Midbrain (tissue), 1 donor: Measurements from ENCODE around the gene HBP1.
"Not testable (repeated sequence)": the region's sequence is repeated elsewhere in the genome, so short reads cannot be mapped to it uniquely, and the experiment has no call there.

Experiments
- DNase-seq: peaks from one replicate; lab custom pipeline; 2025; lab: John Stamatoyannopoulos, UW

Gene HBP1

DNA sequence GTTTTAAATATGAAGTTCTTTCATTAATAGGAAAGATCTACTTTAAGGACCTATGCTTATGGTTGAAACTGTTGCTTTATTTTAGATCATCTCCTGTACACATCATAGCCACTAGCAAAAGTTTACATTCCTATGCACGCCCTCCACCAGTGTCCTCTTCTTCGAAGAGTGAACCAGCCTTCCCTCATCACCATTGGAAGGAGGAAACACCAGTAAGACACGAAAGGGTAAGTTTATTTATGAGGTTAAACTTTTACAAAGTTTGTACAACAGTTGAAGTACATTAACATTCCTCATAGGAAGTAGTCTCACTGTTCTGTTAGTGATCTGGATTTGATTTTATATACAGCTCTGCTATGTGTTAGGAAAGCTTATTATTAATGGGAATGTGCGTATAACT is 16.9 kb downstream of the HBP1 start:
- no peak for DNase-seq

DNA sequence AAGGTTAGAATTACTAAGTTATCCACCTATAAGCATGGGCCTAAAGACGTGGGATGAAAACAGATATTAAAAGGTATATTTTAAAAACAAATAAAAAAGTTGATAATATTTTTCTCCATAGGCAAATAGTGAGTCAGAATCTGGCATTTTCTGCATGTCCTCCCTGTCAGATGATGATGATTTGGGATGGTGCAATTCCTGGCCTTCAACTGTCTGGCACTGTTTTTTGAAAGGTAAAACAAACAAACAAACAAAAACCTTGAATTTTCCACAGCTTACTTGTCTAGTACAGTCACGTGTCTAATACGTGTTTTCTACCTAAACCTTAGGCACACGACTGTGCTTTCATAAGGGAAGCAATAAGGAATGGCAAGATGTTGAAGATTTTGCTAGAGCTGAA is 17.4 kb downstream of the HBP1 start:
- no peak for DNase-seq

DNA sequence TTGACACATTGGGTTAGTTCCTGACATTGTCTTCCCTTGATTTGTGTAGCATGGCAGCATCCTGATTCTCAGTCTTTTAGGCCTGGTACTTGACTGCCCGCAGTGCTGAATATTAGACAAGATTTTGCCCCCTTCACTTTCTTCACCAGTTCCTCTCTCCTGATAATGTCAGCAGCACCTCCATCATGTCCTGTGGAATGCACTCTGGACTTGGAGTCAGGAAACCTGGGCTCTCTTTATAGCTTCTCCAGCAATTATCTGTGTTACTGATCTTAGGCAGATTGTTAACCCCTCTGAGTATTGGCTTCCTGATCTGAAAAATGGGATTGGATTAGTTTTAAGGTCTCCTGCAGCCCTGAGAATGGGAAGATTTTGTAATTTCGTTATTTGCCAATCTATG is 19.0 kb downstream of the HBP1 start:
- no peak for DNase-seq

DNA sequence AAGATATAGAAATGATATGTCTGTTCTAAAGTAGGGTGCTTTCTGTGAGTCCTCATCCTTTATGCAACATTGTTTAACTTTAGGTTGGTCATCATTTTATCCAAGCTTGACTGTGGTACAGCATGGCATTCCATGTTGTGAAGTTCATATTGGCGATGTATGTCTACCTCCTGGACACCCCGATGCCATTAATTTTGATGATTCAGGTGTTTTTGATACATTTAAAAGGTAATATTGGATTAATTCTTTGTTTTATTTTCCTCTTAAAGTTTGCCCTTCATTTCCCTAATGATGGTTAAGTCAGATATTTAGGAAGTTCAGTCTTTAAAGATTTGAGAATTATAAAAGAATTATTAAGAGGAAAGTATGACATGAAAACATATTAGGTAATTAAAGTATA is 21.3 kb downstream of the HBP1 start:
- DNase-seq = no peak

DNA sequence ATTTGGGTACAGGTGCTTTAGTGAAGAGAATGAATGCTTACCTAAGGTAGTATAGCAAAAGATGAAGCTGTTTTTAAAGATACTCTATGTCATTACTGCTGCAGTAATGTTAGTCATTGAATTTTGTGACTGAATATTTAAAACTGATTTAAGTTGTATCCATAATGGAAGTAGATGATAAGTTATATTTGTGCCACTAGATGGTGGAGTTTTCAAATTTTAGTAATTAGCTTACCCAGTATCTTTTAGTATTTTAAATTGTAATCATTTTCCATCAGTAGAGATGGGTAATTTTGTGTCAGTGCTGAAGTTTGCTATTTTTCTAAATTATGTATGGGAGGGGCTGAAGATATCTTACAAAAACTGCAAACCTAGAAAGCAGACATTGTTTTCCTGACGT is 25.2 kb downstream of the HBP1 start:
- no peak for DNase-seq

DNA sequence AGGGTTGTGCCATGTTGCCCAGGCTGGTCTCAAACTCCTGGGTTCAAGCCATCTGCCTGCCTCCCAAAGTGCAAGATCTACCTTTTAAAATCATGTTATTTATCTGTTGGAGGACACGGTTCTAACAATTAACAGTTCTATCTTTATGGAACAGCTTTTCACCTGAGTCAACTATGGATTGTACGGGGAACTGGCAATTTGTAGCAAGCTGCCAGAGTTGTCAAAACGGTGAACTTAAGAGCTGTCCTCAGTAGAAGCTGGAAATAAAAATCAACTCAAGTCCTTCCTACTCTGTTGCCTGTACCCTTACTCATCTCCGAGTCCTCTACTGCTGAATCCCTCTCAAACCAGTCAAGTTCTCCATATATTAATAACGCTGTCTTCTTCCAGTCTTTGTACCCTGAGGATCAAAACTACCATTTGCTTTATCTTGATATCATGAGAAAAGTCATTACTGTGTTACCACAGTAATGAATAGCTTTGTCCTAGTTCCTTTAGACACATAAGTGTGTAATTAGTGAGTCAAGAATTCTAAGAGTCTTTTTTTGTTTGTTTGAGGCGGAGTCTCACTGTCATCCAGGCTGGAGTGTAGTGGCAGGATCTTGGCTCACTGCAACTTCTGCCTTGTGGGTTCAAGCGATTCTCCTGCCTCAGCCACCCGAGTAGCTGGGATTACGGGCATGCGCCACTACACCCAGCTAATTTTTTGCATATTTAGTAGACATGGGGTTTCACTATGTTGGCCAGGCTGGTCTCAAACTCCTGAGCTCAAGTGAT is 28.2 kb downstream of the HBP1 start:
- no peak for DNase-seq

DNA sequence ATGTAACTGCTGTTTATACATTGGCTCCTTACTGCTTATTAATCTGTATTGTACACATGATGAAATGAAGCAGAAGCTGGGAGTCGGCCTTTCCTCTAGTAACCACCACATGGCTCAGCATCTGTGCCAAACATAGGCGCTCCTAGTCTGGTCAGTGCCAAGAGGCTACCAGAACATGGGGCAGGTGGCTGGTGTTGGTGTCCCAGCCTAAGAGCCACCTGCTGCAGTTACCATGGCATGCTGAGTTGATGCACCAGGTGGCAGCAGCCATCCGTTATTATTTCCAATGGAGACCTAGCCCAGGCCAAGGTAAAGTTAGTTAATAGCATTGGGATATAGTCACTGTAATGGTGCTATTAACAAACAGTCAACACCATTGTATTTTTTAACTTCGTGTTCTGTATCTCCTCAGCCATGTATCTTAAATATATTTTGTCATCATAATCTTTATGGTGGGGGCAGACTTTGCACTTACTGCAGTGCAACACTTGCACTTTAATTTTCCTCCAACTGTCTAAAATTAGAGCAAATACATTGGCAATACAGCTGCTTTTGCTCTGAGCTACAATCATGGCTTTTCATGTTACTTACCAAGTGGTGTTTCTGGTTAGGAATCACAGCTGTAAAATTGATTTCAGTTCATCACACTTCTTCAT is 33.1 kb downstream of the HBP1 start:
- DNase-seq = peak; percentile 26

DNA sequence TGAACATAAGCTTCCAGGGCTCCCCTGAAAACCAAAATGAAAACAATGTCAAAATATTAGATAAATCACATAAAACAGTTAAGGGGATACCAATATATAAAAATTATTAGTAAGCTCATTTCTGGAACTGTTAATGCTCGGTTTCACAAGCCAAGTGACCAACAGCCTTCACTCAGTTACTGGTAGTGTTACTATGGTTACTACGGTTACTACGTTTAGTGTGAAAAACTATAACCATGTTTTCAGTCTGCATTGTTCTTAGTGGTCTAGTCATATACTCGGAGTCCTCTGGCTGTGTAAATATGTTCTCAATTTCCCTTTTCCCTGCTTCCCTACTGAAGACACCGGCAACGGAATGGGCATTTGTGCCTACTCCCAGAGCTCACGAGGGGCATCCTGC is 34.8 kb downstream of the HBP1 start:
- DNase-seq = no peak

DNA sequence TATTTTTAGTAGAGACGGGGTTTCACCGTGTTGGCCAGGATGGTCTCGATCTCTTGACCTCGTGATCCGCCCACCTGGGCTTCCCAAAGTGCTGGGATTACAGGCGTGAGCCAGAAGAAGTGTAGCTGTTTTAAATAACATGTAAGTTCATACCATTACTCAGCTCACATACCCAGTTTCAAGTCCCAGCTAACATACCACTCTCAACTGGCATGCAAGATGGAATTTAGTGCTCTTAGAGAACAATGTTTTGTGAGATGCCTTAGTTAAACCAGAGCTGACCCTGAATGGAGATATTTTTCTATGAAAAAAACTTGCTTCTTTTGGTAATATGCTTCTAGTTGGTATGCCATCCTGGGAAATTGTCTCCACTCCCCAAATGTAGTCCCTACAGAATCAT is 37.3 kb downstream of the HBP1 start:
- DNase-seq = no peak

DNA sequence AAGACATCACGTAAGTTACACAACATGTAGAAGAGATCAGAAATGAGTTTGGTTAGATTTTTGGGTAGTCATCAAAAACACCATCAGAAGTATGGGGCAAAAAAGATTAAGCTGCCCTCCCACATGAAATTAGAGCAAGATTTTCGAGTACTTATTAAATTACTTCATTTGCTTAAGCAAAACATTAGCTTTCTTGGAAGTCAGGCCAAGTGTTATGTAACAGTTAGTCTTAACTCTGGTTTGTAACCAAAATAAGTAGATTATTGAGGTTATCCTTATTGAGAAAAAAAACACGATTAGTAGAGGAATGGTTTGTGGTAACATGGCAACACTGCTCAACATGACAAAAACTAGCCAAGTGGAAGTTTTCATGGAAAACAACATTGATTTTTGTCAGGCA is 37.9 kb downstream of the HBP1 start:
- DNase-seq = no peak

DNA sequence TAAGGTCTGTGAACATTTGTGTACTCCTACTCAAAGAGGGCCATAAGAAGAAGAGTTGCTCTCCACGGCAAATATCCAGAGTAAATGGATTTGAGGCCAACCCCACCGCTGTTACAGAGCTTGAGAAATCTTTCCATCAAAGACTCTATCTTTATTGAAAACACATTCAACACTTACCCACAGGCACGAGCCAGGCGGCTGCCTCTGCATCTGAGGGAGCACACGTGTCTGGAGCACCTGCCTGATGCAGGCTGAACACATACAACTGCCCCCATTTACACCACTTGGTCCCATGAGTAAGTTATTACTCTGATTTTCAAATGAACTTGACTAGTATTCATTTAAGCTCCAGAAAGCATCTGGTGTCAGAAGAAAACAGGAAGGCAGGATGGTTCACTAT is 38.7 kb downstream of the HBP1 start:
- no peak for DNase-seq

DNA sequence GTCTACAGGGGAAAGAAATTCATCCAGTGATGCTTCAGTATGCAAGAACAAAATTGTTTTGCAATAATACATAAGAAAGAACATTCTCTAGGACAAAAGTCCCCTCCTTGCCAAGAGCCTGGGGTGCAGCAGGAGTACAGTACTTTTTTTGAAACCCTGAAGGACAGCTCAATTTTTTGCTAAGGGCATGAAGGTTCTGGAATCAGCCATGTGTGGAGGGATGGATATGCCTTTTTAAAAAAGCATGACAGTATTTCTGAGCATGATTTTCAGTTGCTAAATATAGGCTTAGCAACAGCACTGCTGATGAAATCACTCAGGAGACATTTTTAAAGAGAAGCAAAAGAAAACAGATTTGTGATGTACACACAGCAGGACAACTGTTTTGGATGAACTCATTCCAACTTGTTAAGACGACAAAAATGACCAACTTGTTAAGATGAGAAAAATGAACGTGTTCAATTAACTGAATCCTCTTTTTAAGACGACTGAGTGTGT is 39.3 kb downstream of the HBP1 start:
- no peak for DNase-seq

DNA sequence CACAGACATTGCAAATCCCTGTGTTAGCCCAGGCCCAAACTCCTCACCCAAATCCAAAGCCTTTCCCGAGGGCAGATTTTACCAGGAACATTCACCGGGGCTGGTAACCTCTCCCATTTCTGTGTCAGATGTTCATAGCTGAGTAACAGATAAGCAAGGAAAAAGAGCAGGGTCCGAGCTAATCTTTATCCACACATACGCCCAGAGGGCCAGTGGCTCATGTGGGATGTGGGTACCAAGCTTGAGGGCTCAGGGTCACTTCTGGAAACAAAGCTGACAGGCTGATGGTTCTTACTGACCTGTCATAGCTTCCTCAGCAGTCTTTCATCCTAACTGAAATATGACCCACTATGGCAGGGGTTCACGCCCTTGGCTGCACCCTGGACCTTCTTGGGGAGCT is 39.8 kb downstream of the HBP1 start:
- no peak for DNase-seq

DNA sequence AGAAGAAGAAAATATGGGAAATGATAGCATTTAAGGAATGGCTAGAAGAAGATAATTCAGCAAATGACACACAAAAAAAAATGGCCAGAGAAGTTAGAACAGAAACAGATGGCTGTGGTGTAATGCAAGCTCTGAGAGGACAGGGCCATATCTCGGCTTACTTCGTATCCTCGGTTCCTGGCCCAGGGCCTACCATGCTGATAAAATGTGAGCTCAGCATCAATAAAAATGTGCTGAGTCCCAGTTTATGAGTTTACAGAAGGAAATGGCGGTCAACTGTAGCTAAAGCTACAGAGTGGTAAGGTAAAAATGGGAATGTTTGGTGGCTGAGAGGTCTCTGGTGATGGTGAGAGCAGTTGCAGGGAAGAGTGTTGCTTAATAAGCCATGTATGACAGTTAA is 40.8 kb downstream of the HBP1 start:
- DNase-seq = no peak

DNA sequence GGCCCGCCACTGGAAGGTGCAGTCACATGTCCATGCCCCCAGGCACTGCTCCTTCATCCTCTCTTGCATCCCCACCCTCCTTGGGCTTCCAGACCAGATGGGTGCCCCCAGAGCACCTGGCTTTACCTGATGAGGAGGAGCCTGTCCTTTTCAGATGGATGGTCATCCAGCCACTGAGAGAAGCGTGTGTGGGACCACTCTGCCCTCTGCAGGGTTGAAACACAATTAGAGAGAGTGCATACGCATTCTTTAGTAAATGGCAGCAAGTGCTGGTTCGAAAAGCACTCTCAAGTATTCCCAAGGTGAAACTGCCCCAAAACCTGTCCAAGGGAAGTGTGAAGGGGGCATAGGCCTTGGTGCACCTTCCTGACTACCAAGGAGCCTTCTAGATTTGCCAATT is 41.6 kb downstream of the HBP1 start:
- no peak for DNase-seq

DNA sequence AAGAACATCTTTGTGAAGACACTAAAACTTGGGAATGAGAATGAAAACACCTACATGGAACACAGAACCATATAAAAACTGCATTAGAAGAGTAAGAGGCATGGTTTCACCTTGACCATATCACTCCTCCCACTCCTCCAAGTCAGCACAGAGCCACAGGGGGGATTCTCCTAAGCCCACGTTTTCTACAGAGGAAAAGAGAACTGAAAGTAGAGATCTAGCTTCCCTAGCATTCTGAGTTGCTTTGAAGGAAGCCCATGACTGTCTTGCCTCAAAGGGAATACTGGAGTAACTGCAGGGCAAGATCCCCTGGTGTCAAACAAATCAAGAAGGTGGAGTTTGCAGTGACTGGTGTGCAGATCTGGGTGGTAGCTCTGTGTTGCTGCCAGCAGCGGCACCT is 43.9 kb downstream of the HBP1 start:
- DNase-seq = no peak

DNA sequence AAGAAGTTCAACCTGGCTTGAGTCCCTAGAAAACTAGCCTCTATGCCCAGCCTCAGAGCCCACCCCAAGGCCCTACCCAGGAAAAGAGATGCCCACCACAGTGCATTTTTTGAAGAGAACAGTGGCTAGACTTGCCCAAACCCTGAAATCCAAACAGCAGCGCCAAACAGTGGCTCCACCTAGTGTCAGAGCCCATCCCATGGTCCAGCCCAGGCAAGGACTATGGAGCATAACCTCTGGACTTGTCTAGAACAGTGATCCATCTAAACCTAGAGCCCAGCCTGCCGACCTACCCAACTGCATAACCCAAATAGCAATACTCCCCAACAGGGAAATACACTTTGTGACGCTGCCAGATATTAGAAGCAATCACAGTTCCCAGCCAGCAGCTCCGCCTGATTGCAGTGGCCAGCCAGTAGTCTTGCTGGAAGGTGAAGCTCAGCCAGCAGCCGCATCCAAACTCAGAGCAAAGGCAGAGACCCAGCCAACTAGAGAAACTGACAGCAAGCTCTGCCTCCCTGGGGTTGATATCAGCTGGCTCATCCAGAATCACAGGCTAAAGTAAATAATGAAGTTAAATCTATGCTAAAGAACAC is 44.5 kb downstream of the HBP1 start:
- no peak for DNase-seq

DNA sequence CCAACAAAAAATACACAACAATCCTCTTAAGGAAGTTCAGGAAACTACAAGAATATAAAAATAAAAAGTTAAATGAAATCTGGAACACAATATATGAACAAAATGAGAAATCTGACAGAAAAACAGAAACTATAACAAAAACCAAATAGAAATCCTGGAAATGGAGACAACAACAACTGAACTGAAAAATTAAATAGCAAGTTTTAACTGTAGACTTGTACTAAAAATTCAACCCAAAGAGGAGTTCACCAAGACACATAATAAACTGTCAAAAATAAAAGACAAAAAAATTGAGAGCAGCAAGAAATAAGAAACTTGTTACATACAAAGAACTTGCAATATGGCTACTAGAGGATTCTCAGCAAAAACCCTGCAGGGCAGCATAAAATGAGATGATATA is 45.1 kb downstream of the HBP1 start:
- no peak for DNase-seq

DNA sequence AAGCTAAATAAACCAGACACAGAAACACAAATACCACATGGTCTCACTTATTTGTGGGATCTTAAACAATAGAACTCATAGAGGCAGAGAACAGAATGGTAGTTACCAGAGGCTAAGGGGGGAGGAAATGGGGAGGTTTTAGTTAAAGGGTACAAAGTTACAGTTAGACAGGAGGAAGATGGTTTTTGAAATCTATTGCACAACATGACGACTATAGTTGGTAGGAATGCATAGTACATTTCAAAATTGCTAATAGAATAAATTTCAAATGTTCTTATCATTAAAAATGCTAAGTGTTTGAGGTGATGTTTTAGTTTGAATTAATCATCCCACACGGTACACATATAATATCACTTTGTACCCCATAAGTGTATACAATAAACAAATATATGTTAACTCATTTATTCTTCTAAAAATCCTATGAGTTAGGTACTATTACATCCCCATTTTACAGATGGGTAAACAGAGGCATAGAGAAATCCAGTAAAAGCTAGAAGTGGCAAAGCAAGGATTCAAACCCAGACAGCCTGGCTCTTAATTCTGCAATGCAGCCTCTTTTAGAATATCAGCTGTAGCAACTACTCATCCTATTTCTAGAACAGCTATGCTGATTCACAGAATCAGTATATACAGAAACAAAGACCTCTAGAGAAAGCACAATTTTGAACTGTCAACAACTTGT is 50.9 kb downstream of the HBP1 start:
- DNase-seq = no peak

DNA sequence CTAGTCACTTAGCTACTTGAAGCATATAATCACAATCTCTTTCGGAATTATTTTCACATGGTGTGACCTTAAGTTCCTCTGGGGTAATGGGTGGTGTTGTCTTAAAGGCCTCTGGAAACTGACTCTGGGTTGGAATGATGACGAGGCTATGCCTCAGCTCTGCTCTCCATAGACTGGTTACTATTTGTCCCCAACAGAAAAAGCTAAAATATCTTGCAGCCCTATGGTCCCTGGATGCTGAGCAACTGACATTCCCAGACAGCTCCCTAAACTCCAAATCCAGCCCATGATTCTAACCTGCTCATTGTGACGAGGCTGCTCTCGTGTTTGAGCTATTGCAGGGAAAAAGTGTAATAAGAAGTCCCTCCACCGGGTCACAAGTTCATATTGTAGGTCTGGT is 51.6 kb downstream of the HBP1 start:
- DNase-seq = no peak

DNA sequence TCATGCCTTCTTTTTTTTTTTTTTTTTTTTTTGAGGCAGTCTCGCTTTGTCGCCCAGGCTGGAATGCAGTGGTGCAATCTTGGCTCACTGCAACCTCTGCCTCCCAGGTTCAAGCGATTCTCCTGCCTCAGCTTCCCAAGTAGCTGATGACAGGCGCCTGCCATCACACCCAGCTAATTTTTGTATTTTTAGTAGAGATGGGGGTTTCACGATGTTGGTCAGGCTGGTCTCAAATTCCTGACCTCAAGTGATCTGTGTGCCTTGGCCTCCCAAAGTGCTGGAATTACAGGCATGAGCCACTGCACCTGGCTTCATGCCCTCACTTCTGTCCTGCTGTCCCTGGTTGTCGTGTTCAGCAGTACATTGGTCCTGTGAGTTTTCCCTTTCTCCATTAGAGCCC is 52.0 kb downstream of the HBP1 start:
- DNase-seq = not testable (repeated sequence)

DNA sequence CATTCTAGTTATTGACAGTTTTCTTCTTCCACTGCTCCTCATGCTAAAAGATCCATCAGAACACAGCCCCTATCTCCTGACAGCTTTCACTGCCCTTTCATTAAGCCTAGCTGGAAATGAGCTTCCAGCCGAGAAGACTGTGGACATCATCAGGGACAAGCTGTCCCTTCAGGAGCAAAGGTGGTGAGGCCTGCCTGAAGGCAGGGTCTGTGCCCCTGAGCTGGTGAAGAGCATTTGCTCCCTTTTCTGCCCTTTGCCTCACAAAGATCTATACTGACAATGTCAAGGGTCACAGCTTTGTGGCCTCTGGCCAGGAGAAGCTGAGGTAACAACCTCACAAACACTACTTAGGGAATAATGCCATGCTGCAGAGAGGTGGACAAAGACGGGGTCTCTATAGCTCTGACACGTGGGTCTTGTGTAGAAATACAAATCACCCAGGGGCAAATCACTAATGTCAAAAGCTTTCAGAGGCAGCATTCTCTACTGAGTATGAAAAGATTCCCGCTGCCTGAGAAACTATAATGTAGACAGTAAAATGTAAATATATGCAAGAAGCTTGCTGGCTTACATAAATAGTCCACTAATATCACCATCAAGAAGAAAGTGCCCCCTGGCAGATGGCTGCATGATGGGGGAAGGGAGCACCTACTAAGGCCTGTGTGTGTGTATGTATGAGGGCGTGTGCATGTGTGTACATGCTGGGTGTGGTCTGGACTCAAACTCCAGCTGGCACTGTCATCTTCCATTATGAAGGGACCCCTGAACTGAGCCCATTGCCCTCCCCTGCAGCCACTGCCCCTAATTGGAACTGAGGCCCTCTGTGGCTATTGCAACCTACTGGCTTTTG is 55.8 kb downstream of the HBP1 start:
- DNase-seq = no peak
